Ascending aorta (tissue), 2 donors: ENCODE data around the gene KCNH8. TPM values are rescaled to one million over a fixed set of nuclear protein-coding genes. Genes with fewer than 3 reads are reported as not detected.

ENCODE experiments used
- DNase-seq, 2 donors: peaks; one replicate each; pipeline ENCODE4 v3.0.0-alpha.2; 2019; ENCODE audit warnings: low spot score in 2 of 2
- H3K27ac ChIP-seq, 2 donors: fragments of 200-600 bp; sonication (generic); one replicate each; pipeline ENCODE4 v1.5.1; 2016 to 2017; ENCODE audit warnings: mild to moderate bottlenecking in 1 of 2
- H3K27me3 ChIP-seq: fragments of 200-600 bp; sonication (generic); one replicate; pipeline ENCODE4 v1.5.1; 2017
- H3K36me3 ChIP-seq, 2 donors: fragments of 200-600 bp; sonication (generic); one replicate each; pipeline ENCODE4 v1.5.1; 2016
- H3K4me1 ChIP-seq, 2 donors: fragments of 200-600 bp; sonication (generic); one replicate each; pipeline ENCODE4 v1.5.1; 2016 to 2017; ENCODE audit warnings: mild to moderate bottlenecking in 1 of 2
- H3K4me3 ChIP-seq, 2 donors: fragments of 200-600 bp; sonication (generic); one replicate each; pipeline ENCODE4 v1.5.1; 2016 to 2017; ENCODE audit warnings: mild to moderate bottlenecking in 1 of 2
- H3K9me3 ChIP-seq, 2 donors: fragments of 200-600 bp; sonication (generic); one replicate each; pipeline ENCODE4 v1.5.1; 2016
- intact Hi-C: fragments of 100-400 bp; cut with DNase I; formaldehyde crosslinking; loops from one replicate; pipeline ENCODE4 v1.15.1; 2023
- total RNA-seq: library from RNA; depleted of rRNA; stranded (reverse); fragments of >200 nt; gene quantifications from one replicate; pipeline ENCODE4 v1.1.0, GENCODE V29; 2016
- TF ChIP-seq, protein P1 (sequence below), 3 experiments: fragments of 200-600 bp in 2 of 3; fragments of 450-650 bp in 1 of 3; sonication (generic) in 2 of 3; IDR thresholded peaks; one replicate each; pipeline ENCODE4 v1.5.1; 2016 to 2019; ENCODE audit warnings: antibody characterized with exemption in 3 of 3, mild to moderate bottlenecking in 1 of 3, moderate library complexity in 1 of 3

Gene KCNH8
- total RNA-seq, 1 donor from 2014 or later: not detected

DNA sequence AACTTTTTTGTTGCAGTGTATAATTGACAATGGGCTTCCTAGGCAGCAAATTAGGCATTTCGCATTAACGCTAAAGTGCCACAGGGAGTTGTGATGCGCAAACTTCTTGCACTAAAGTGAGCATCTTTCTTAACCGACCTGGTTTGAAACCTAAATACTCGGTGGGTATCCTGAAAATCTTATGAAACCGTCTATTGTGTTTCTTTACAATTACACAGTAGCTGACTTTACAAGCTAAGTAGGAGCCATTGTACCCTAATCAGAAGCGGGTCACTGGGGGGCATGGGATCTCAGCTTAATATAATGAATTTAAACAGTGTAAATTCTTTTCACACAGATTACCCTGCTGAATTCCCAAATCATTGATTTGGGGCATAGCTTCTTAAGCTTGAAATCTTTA lies 328.0 kb downstream of the KCNH8 start:
- H3K9me3 ChIP-seq: no peaks in the 10 kb centered on the region
- H3K27ac ChIP-seq: peak overlapping the region in 1 of 2 donors; percentile 2
- intact Hi-C loops: loop anchor here (5.0 kb wide), 1 partner anchor 109 kb away; no protein-coding TSS in a partner anchor
- H3K36me3 ChIP-seq: no peaks in the 10 kb centered on the region
- TF ChIP-seq, protein P1, sequence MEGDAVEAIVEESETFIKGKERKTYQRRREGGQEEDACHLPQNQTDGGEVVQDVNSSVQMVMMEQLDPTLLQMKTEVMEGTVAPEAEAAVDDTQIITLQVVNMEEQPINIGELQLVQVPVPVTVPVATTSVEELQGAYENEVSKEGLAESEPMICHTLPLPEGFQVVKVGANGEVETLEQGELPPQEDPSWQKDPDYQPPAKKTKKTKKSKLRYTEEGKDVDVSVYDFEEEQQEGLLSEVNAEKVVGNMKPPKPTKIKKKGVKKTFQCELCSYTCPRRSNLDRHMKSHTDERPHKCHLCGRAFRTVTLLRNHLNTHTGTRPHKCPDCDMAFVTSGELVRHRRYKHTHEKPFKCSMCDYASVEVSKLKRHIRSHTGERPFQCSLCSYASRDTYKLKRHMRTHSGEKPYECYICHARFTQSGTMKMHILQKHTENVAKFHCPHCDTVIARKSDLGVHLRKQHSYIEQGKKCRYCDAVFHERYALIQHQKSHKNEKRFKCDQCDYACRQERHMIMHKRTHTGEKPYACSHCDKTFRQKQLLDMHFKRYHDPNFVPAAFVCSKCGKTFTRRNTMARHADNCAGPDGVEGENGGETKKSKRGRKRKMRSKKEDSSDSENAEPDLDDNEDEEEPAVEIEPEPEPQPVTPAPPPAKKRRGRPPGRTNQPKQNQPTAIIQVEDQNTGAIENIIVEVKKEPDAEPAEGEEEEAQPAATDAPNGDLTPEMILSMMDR (IDR thresholded peaks at IDR 0.05): no peak
- no peaks in the 10 kb centered on the region for H3K4me1 ChIP-seq
- no peak for DNase-seq
- no peak overlapping the region for H3K4me3 ChIP-seq
- no peaks in the 10 kb centered on the region for H3K27me3 ChIP-seq

DNA sequence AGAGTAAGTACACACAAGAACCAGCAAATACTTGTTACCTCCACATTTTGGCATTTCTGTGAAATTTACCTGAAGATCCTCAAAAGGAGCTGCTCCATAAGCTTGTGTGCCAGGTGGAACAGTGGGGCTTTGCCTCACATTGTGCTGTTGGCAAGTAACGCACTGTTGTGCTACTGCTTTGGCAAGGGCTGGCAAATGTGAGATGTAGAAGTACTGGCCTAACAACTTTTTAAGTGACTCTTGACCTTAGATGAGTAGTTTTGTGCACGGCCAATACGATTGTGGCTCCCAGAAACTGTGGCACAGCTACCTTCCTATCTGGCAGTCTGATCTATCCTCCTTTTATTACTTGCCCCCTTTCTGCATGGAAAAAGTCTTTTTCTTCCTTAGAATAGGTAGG lies 337.0 kb downstream of the KCNH8 start:
- Histone ChIP-seq H3K9me3 (no peaks in the 10 kb centered on the region), H3K27ac (no peak overlapping the region), H3K4me3 (no peak overlapping the region), H3K27me3 (no peaks in the 10 kb centered on the region), H3K36me3 (no peaks in the 10 kb centered on the region), H3K4me1 (no peaks in the 10 kb centered on the region)
- DNase-seq: no peak
- TF ChIP-seq, protein P1 (IDR thresholded peaks at IDR 0.05): no peak
- intact Hi-C loops: no loop called here

DNA sequence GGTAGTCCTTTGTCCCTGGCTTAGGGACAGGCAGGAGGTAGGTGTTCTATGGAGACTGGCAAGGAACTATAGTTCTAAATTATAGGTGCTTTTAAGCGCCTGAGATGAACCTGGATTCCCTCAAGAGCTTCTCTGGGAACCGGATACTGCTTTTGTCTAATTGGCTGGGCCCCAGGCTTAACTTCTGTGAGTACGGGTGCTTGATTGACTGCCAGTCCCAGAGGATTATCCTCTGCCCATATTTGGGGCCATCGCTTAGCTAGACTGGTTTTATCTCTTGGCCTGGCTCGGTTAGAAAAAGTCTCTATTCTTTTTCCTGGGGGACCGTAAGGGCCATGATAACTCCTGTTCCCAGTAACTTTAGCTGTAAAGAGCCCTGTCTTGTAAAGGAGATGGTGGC lies 339.1 kb downstream of the KCNH8 start:
- Histone ChIP-seq H3K4me1 (no peaks in the 10 kb centered on the region), H3K9me3 (no peaks in the 10 kb centered on the region), H3K36me3 (no peaks in the 10 kb centered on the region), H3K4me3 (no peak overlapping the region), H3K27me3 (no peaks in the 10 kb centered on the region), H3K27ac (no peak overlapping the region)
- TF ChIP-seq, protein P1 (IDR thresholded peaks at IDR 0.05): no peak
- no peak for DNase-seq
- intact Hi-C loops: no loop called here

DNA sequence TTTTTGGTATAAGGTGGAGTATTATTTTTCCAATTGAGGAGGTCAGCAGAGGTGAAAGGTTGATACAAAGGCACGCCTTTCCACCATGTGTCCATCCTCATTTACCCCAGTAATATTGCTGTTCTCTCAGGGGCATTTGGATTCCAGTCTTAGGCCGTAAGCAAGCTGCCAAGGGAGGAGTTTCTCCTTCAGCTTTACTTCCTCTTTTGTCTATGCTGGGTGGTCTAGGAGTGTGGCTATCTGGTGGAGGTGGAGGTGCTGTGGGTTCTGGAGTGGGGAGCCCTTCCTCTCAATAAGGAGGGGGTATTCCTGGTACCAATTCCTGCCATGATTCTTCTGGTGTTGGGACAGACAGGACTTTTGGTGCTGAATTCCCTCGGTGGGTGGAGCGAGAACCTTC lies 340.6 kb downstream of the KCNH8 start:
- intact Hi-C loops: no loop called here
- Histone ChIP-seq H3K27ac (no peak overlapping the region), H3K4me3 (no peak overlapping the region), H3K36me3 (no peaks in the 10 kb centered on the region), H3K27me3 (no peaks in the 10 kb centered on the region), H3K9me3 (no peaks in the 10 kb centered on the region), H3K4me1 (no peaks in the 10 kb centered on the region)
- TF ChIP-seq, protein P1 (IDR thresholded peaks at IDR 0.05): no peak
- DNase-seq: no peak

DNA sequence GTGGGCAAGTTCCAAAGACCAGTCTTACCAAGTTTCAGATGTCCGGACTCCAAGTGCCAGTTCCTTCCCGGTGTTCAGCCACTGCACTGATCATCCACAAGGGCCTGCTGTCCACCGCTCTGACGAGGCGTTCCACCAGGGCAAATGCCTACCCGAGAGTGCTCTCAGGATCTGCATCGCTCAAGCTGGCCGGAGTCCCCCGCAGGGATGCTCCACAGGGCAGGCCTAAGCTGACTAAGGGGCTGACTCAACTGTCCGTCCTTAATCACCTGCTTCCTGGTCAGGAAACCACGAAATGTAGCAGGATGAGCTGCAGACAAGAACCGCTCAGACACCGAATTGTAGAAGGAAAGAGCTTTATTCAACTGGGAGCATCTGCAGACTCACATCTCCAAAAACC lies 341.6 kb downstream of the KCNH8 start:
- Histone ChIP-seq H3K4me3 (no peak overlapping the region), H3K9me3 (no peaks in the 10 kb centered on the region), H3K36me3 (no peaks in the 10 kb centered on the region), H3K4me1 (no peaks in the 10 kb centered on the region), H3K27ac (no peak overlapping the region), H3K27me3 (no peaks in the 10 kb centered on the region)
- intact Hi-C loops: no loop called here
- TF ChIP-seq, protein P1 (IDR thresholded peaks at IDR 0.05): no peak
- no peak for DNase-seq

DNA sequence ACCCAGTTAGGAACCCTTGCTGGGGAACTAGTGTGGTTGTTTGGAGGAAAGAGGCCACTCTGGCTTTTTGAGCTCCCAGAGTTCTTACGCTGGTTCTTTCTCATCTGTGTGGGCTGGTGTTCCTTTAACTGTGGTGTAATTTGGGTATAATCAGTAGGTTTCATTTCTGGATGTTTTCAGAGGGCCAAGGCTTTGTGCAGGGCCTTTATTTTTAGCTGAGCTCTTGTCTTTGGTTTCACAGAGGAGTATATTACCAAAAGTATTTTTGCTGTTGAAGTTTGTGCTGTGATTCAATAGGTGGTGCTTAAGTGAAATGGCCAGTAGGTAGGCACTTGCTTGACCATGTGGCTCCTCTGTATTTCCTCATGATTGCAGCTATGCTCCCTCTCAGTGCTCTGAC lies 357.9 kb downstream of the KCNH8 start:
- no peak overlapping the region for H3K27ac ChIP-seq
- no peak for DNase-seq
- H3K9me3 ChIP-seq: no peaks in the 10 kb centered on the region
- intact Hi-C loops: no loop called here
- H3K36me3 ChIP-seq: no peaks in the 10 kb centered on the region
- no peaks in the 10 kb centered on the region for H3K27me3 ChIP-seq
- no peaks in the 10 kb centered on the region for H3K4me1 ChIP-seq
- TF ChIP-seq, protein P1 (IDR thresholded peaks at IDR 0.05): no peak
- no peak overlapping the region for H3K4me3 ChIP-seq
